Suprapubic skin (tissue), 4 donors: ENCODE results near the gene IL17RA. TPM values are rescaled to one million over a fixed set of nuclear protein-coding genes. Genes with fewer than 3 reads are reported as not detected.
"Not testable (repeated sequence)": the region's sequence is repeated elsewhere in the genome, so short reads cannot be mapped to it uniquely, and the experiment has no call there.

ENCODE experiments used
- DNase-seq, 2 donors: peaks; one replicate each; pipeline ENCODE4 v3.0.0-alpha.2; 2019; ENCODE audit warnings: low spot score in 2 of 2
- H3K27ac ChIP-seq: fragments of 200-600 bp; sonication (generic); one replicate; pipeline ENCODE4 v1.5.1; 2019
- H3K27me3 ChIP-seq: fragments of 200-600 bp; sonication (generic); one replicate; pipeline ENCODE4 v1.5.1; 2019
- H3K36me3 ChIP-seq: fragments of 200-600 bp; sonication (generic); one replicate; pipeline ENCODE4 v1.5.1; 2019
- H3K4me1 ChIP-seq: fragments of 200-600 bp; sonication (generic); one replicate; pipeline ENCODE4 v1.5.1; 2019
- H3K4me3 ChIP-seq: fragments of 200-600 bp; sonication (generic); one replicate; pipeline ENCODE4 v1.5.1; 2019; ENCODE audit warnings: mild to moderate bottlenecking
- H3K9me3 ChIP-seq: fragments of 200-600 bp; sonication (generic); one replicate; pipeline ENCODE4 v1.5.1; 2019
- CTCF ChIP-seq, 2 donors: fragments of 200-600 bp in 1 of 2; fragments of 450-650 bp in 1 of 2; sonication (generic) in 1 of 2; IDR thresholded peaks; one replicate each; pipeline ENCODE4 v1.5.1; 2016 to 2019; ENCODE audit warnings: antibody characterized with exemption in 2 of 2, mild to moderate bottlenecking in 1 of 2, moderate library complexity in 1 of 2
- EP300 ChIP-seq: sonication (generic); formaldehyde crosslinking; IDR thresholded peaks from one replicate; pipeline ENCODE4 v1.6.1; 2017; ENCODE audit warnings: antibody characterized with exemption
- POLR2A ChIP-seq, 2 donors: fragments of 450-650 bp; IDR thresholded peaks; one replicate each; pipeline ENCODE4 v1.6.1; 2017; ENCODE audit warnings: antibody characterized with exemption in 2 of 2, mild to moderate bottlenecking in 2 of 2, moderate library complexity in 2 of 2
- POLR2AphosphoS5 ChIP-seq, 3 donors: sonication (generic); formaldehyde crosslinking; IDR thresholded peaks; one replicate each; pipeline ENCODE4 v1.6.1; 2017; ENCODE audit warnings: antibody characterized with exemption in 3 of 3
- WGBS: methylation state at CpG from one replicate; pipeline ENCODE4 v1.1.5; 2018; 5-methylcytosine and 5-hydroxymethylcytosine counted together
- total RNA-seq, 4 donors: library from RNA; depleted of rRNA; stranded (reverse); fragments of >200 nt; gene quantifications; one replicate each; pipeline ENCODE4 v1.1.0, GENCODE V29; 2016

Gene IL17RA
- 10 to 100 TPM; 16.2 to 22.6 (median 21.4) TPM for total RNA-seq

- H3K27ac ChIP-seq = peak within 1 kb of the TSS; percentile 88
- H3K36me3 ChIP-seq = no peaks in the 10 kb centered on the region
- TF ChIP-seq POLR2AphosphoS5 (IDR thresholded peaks at IDR 0.05) (peak in 1 of 3 donors; percentile 6), POLR2A (IDR thresholded peaks at IDR 0.05) (peak in 1 of 2 donors; percentile 58), EP300 (no peak), CTCF (IDR thresholded peaks at IDR 0.05) (no peak)
- H3K4me3 ChIP-seq = peak within 1 kb of the TSS; percentile 70
- peak; percentile 94 for DNase-seq
- H3K27me3 ChIP-seq = no peaks in the 10 kb centered on the region
- H3K9me3 ChIP-seq = no peaks in the 10 kb centered on the region
- peaks cover 30% of the 10 kb centered on the region for H3K4me1 ChIP-seq
- WGBS = 0% methylated on average over 25 of the region's 68 CpGs
These were observed at the start of gene IL17RA for GRCh38 chr22:17084554-17085276. TSS of gene IL17RA (plus strand) at chr22:17085000. CDS start at chr22:17085092, 92 bp downstream.

GRCh38 chr22:17035246-17035645 is 49.6 kb upstream of the IL17RA start:
- WGBS = 52% methylated on average over 4 of the region's 4 CpGs
- Histone ChIP-seq H3K27ac (peak overlapping the region; percentile 55), H3K9me3 (no peaks in the 10 kb centered on the region), H3K36me3 (no peaks in the 10 kb centered on the region), H3K4me3 (no peak overlapping the region), H3K4me1 (peaks cover 11% of the 10 kb centered on the region), H3K27me3 (no peaks in the 10 kb centered on the region)
- DNase-seq = no peak
- TF ChIP-seq CTCF (IDR thresholded peaks at IDR 0.05) = no peak
- TF ChIP-seq POLR2AphosphoS5 (IDR thresholded peaks at IDR 0.05) = no peak
- TF ChIP-seq POLR2A (IDR thresholded peaks at IDR 0.05) = no peak
- TF ChIP-seq EP300 = no peak

GRCh38 chr22:17035976-17036841 is 48.6 kb upstream of the IL17RA start:
- not testable (repeated sequence) for H3K36me3 ChIP-seq, DNase-seq, H3K27me3 ChIP-seq, H3K9me3 ChIP-seq
- 11% methylated on average over 33 of the region's 56 CpGs for WGBS
- H3K4me3 ChIP-seq = peak overlapping the region; percentile 55
- peak overlapping the region; percentile 55 for H3K27ac ChIP-seq
- H3K4me1 ChIP-seq = peaks cover 11% of the 10 kb centered on the region

GRCh38 chr22:17036842-17037711 is 47.7 kb upstream of the IL17RA start:
- H3K9me3 ChIP-seq, H3K36me3 ChIP-seq, H3K27me3 ChIP-seq, DNase-seq: not testable (repeated sequence)
- 13% methylated on average over 6 of the region's 56 CpGs for WGBS
- Histone ChIP-seq H3K4me1 (peaks cover 11% of the 10 kb centered on the region), H3K4me3 (peak overlapping the region; percentile 55), H3K27ac (peak overlapping the region; percentile 58)

- Histone ChIP-seq H3K27me3 (no peaks in the 10 kb centered on the region), H3K4me1 (no peaks in the 10 kb centered on the region), H3K36me3 (peaks cover 2% of the 10 kb centered on the region), H3K27ac (no peak overlapping the region), H3K4me3 (no peak overlapping the region), H3K9me3 (no peaks in the 10 kb centered on the region)
- no peak for DNase-seq
- no peak for TF ChIP-seq CTCF (IDR thresholded peaks at IDR 0.05)
- no peak for TF ChIP-seq POLR2A (IDR thresholded peaks at IDR 0.05)
- no peak for TF ChIP-seq POLR2AphosphoS5 (IDR thresholded peaks at IDR 0.05)
- no peak for TF ChIP-seq EP300
These were observed 41.3 kb upstream of the IL17RA start for GRCh38 chr22:17043521-17043920.
